Fibroblast of skin of scalp (primary cell): ENCODE measurements around the gene RAD51B.
A peak's percentile ranks its signal among the peaks of the same experiment; 100 is the strongest.

Experiments
- DNase-seq: peaks from one replicate; pipeline ENCODE4 v3.0.0-alpha.2; 2013

Gene RAD51B

GRCh38 chr14:68341411-68342212 lies 522.0 kb downstream of the RAD51B start:
- DNase-seq, result no peak

- no peak for DNase-seq
Observed at GRCh38 chr14:68342216-68342763, 522.7 kb downstream of the RAD51B start.

- no peak for DNase-seq
Observed at GRCh38 chr14:68343534-68344118, 524.0 kb downstream of the RAD51B start.

GRCh38 chr14:68345738-68346137 lies 526.2 kb downstream of the RAD51B start:
- DNase-seq, result no peak

GRCh38 chr14:68346556-68347343 lies 527.2 kb downstream of the RAD51B start:
- no peak for DNase-seq

- peak; percentile 86 for DNase-seq
Observed at GRCh38 chr14:68349900-68350629, 530.5 kb downstream of the RAD51B start.

- DNase-seq, result no peak
Observed at GRCh38 chr14:68355415-68355814, 535.8 kb downstream of the RAD51B start.

- DNase-seq, result no peak
Observed at GRCh38 chr14:68357777-68358176, 538.2 kb downstream of the RAD51B start.

- DNase-seq, result no peak
Observed at GRCh38 chr14:68358500-68358899, 538.9 kb downstream of the RAD51B start.

GRCh38 chr14:68359022-68359836 lies 539.6 kb downstream of the RAD51B start:
- no peak for DNase-seq

- peak; percentile 53 for DNase-seq
Observed at GRCh38 chr14:68359837-68360552, 540.4 kb downstream of the RAD51B start.

- DNase-seq, result peak; percentile 81
Observed at GRCh38 chr14:68361231-68361630, 541.7 kb downstream of the RAD51B start.

GRCh38 chr14:68362846-68363245 lies 543.3 kb downstream of the RAD51B start:
- no peak for DNase-seq

- DNase-seq, result no peak
Observed at GRCh38 chr14:68363466-68363842, 543.9 kb downstream of the RAD51B start.

GRCh38 chr14:68363843-68364767 lies 544.5 kb downstream of the RAD51B start:
- peak; percentile 73 for DNase-seq

GRCh38 chr14:68364792-68365192 lies 545.2 kb downstream of the RAD51B start:
- DNase-seq, result no peak

GRCh38 chr14:68365228-68365627 lies 545.6 kb downstream of the RAD51B start:
- DNase-seq, result peak; percentile 51

- no peak for DNase-seq
Observed at GRCh38 chr14:68366656-68367055, 547.1 kb downstream of the RAD51B start.

GRCh38 chr14:68367536-68367935 lies 548.0 kb downstream of the RAD51B start:
- DNase-seq, result no peak

GRCh38 chr14:68368850-68369249 lies 549.3 kb downstream of the RAD51B start:
- DNase-seq, result no peak
